ENCODE measurements around the gene ZNF764.

GRCh38 chr16:30539000-30539964 is 18.9 kb downstream of the ZNF764 start:
- TF ChIP-seq, protein P1, sequence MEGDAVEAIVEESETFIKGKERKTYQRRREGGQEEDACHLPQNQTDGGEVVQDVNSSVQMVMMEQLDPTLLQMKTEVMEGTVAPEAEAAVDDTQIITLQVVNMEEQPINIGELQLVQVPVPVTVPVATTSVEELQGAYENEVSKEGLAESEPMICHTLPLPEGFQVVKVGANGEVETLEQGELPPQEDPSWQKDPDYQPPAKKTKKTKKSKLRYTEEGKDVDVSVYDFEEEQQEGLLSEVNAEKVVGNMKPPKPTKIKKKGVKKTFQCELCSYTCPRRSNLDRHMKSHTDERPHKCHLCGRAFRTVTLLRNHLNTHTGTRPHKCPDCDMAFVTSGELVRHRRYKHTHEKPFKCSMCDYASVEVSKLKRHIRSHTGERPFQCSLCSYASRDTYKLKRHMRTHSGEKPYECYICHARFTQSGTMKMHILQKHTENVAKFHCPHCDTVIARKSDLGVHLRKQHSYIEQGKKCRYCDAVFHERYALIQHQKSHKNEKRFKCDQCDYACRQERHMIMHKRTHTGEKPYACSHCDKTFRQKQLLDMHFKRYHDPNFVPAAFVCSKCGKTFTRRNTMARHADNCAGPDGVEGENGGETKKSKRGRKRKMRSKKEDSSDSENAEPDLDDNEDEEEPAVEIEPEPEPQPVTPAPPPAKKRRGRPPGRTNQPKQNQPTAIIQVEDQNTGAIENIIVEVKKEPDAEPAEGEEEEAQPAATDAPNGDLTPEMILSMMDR (conservative IDR thresholded peaks at IDR 0.05; ENCODE audit: low read length): no peak
- TF ChIP-seq EZH2phosphoT487 (IDR thresholded peaks at IDR 0.05; ENCODE audit: borderline replicate concordance): no peak
